Tibial nerve (tissue), 4 donors: ENCODE data around the gene PDZRN3.

Source experiments
- EP300 ChIP-seq, 2 donors: sonication (generic); formaldehyde crosslinking; IDR thresholded peaks; one replicate each; pipeline ENCODE4 v1.6.1; 2017; ENCODE audit warnings: antibody characterized with exemption in 2 of 2, mild to moderate bottlenecking in 1 of 2
- POLR2A ChIP-seq, 2 donors: fragments of 450-650 bp; IDR thresholded peaks; one replicate each; pipeline ENCODE4 v1.6.1; 2017; ENCODE audit warnings: antibody characterized with exemption in 2 of 2, mild to moderate bottlenecking in 2 of 2, moderate library complexity in 2 of 2
- TF ChIP-seq, protein P1 (sequence below), 5 experiments: fragments of 200-600 bp in 3 of 5; fragments of 450-650 bp in 2 of 5; sonication (generic) in 3 of 5; IDR thresholded peaks; one replicate each; pipeline ENCODE4 v1.5.1; 2016 to 2019; ENCODE audit warnings: antibody characterized with exemption in 5 of 5, mild to moderate bottlenecking in 3 of 5, moderate library complexity in 2 of 5

DNA sequence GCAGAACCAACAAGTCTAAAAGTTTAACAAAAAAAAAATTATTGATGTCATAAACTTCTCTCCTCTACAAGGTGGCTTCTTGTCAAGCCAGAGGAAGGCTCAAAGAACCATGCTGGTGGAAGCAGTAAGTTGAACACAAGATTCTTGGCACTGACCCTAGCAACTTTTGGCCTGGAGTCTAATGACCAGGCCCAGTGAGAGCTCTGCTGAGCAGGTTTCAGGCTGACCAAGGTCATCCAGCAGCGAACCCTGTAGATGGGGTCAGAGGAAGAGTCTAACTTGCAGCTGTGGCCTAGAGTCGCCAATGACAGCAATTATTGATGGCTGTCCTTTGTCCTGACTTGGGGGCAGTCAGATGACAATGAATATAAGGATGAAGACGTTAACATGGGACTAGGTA, 43.1 kb upstream of the PDZRN3 start:
- TF ChIP-seq, protein P1, sequence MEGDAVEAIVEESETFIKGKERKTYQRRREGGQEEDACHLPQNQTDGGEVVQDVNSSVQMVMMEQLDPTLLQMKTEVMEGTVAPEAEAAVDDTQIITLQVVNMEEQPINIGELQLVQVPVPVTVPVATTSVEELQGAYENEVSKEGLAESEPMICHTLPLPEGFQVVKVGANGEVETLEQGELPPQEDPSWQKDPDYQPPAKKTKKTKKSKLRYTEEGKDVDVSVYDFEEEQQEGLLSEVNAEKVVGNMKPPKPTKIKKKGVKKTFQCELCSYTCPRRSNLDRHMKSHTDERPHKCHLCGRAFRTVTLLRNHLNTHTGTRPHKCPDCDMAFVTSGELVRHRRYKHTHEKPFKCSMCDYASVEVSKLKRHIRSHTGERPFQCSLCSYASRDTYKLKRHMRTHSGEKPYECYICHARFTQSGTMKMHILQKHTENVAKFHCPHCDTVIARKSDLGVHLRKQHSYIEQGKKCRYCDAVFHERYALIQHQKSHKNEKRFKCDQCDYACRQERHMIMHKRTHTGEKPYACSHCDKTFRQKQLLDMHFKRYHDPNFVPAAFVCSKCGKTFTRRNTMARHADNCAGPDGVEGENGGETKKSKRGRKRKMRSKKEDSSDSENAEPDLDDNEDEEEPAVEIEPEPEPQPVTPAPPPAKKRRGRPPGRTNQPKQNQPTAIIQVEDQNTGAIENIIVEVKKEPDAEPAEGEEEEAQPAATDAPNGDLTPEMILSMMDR (IDR thresholded peaks at IDR 0.05): no peak
- no peak for TF ChIP-seq EP300 (IDR thresholded peaks at IDR 0.05)
- TF ChIP-seq POLR2A (IDR thresholded peaks at IDR 0.05): no peak
